ENCODE measurements around the gene VWF. TPM values are rescaled to one million over a fixed set of nuclear protein-coding genes. Genes with fewer than 3 reads are reported as not detected.

Gene VWF
- total and polyA plus RNA-seq, 2 of the 13 experiments (the other 11 are each of a cell fraction or from before 2014, with no cell fraction given), result 0.20 to 0.25 TPM

GRCh38 chr12:6158255-6158654 is 33.8 kb upstream of the VWF start (continued):
- TF ChIP-seq NR2C2 (CRISPR knock-in tag; IDR thresholded peaks at IDR 0.05; ENCODE audit: borderline replicate concordance) (no peak), RXRB (CRISPR knock-in tag; IDR thresholded peaks at IDR 0.05; ENCODE audit: borderline replicate concordance) (peak; percentile 19; the same call in 1 of the 2 replicates), MZF1 (CRISPR knock-in tag; IDR thresholded peaks at IDR 0.05; ENCODE audit: borderline replicate concordance) (no peak), ZMYM4 (CRISPR knock-in tag; IDR thresholded peaks at IDR 0.05) (0 out of 2 replicates have a peak, but pooled peaks have one; percentile 32), FOXP4 (CRISPR knock-in tag; IDR thresholded peaks at IDR 0.05) (peak; percentile 84), HMGA1 (CRISPR knock-in tag; conservative IDR thresholded peaks at IDR 0.05) (no peak), ASH2L (IDR thresholded peaks at IDR 0.05; ENCODE audit: insufficient read length, low read depth, low read length) (no peak), NR2F6 (IDR thresholded peaks at IDR 0.05) (peak; percentile 41; the same call in 1 of the 2 replicates), NR2F6 (CRISPR knock-in tag; IDR thresholded peaks at IDR 0.05) (peak; percentile 61), HDAC2 (CRISPR knock-in tag; IDR thresholded peaks at IDR 0.05) (no peak), ZFX (CRISPR knock-in tag; IDR thresholded peaks at IDR 0.05; ENCODE audit: low read depth) (peak; percentile 34; the same call in 1 of the 2 replicates), ZNF713 (CRISPR knock-in tag; IDR thresholded peaks at IDR 0.05) (no peak), RARA (CRISPR knock-in tag; IDR thresholded peaks at IDR 0.05) (peak; percentile 57; the same call in 1 of the 2 replicates), MEF2D (CRISPR knock-in tag; IDR thresholded peaks at IDR 0.05) (no peak), FOXA1 (IDR thresholded peaks at IDR 0.05) (no peak), FOXA1 (CRISPR knock-in tag; IDR thresholded peaks at IDR 0.05) (peak; percentile 49), ISL2 (CRISPR knock-in tag; IDR thresholded peaks at IDR 0.05) (no peak), RAD21 (CRISPR knock-in tag; IDR thresholded peaks at IDR 0.05) (no peak), TCF7 (IDR thresholded peaks at IDR 0.05; ENCODE audit: low read depth) (no peak), MTF1 (CRISPR knock-in tag; IDR thresholded peaks at IDR 0.05) (no peak)
- TF ChIP-seq, protein P1, sequence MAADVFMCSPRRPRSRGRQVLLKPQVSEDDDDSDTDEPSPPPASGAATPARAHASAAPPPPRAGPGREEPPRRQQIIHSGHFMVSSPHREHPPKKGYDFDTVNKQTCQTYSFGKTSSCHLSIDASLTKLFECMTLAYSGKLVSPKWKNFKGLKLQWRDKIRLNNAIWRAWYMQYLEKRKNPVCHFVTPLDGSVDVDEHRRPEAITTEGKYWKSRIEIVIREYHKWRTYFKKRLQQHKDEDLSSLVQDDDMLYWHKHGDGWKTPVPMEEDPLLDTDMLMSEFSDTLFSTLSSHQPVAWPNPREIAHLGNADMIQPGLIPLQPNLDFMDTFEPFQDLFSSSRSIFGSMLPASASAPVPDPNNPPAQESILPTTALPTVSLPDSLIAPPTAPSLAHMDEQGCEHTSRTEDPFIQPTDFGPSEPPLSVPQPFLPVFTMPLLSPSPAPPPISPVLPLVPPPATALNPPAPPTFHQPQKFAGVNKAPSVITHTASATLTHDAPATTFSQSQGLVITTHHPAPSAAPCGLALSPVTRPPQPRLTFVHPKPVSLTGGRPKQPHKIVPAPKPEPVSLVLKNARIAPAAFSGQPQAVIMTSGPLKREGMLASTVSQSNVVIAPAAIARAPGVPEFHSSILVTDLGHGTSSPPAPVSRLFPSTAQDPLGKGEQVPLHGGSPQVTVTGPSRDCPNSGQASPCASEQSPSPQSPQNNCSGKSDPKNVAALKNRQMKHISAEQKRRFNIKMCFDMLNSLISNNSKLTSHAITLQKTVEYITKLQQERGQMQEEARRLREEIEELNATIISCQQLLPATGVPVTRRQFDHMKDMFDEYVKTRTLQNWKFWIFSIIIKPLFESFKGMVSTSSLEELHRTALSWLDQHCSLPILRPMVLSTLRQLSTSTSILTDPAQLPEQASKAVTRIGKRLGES (CRISPR knock-in tag; IDR thresholded peaks at IDR 0.05; ENCODE audit: borderline replicate concordance), result no peak
- TF ChIP-seq, protein P2, sequence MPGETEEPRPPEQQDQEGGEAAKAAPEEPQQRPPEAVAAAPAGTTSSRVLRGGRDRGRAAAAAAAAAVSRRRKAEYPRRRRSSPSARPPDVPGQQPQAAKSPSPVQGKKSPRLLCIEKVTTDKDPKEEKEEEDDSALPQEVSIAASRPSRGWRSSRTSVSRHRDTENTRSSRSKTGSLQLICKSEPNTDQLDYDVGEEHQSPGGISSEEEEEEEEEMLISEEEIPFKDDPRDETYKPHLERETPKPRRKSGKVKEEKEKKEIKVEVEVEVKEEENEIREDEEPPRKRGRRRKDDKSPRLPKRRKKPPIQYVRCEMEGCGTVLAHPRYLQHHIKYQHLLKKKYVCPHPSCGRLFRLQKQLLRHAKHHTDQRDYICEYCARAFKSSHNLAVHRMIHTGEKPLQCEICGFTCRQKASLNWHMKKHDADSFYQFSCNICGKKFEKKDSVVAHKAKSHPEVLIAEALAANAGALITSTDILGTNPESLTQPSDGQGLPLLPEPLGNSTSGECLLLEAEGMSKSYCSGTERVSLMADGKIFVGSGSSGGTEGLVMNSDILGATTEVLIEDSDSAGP (CRISPR knock-in tag; IDR thresholded peaks at IDR 0.05; ENCODE audit: borderline replicate concordance), result no peak
- TF ChIP-seq, protein P3, sequence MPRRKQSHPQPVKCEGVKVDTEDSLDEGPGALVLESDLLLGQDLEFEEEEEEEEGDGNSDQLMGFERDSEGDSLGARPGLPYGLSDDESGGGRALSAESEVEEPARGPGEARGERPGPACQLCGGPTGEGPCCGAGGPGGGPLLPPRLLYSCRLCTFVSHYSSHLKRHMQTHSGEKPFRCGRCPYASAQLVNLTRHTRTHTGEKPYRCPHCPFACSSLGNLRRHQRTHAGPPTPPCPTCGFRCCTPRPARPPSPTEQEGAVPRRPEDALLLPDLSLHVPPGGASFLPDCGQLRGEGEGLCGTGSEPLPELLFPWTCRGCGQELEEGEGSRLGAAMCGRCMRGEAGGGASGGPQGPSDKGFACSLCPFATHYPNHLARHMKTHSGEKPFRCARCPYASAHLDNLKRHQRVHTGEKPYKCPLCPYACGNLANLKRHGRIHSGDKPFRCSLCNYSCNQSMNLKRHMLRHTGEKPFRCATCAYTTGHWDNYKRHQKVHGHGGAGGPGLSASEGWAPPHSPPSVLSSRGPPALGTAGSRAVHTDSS (CRISPR knock-in tag; conservative IDR thresholded peaks at IDR 0.05), result no peak
- TF ChIP-seq, protein P4, sequence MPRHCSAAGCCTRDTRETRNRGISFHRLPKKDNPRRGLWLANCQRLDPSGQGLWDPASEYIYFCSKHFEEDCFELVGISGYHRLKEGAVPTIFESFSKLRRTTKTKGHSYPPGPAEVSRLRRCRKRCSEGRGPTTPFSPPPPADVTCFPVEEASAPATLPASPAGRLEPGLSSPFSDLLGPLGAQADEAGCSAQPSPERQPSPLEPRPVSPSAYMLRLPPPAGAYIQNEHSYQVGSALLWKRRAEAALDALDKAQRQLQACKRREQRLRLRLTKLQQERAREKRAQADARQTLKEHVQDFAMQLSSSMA (CRISPR knock-in tag; IDR thresholded peaks at IDR 0.05), result peak; percentile 80; the same call in 1 of the 2 replicates

Data from HepG2 (cell line).